ENCODE data around the gene MOXD1.
A peak's percentile ranks its signal among the peaks of the same experiment; 100 is the strongest.

The MOXD1 gene

GRCh38 chr6:132399376-132400074, 1.8 kb downstream of the MOXD1 start:
- DNase-seq (ENCODE audit: low spot score), result no peak

DNA sequence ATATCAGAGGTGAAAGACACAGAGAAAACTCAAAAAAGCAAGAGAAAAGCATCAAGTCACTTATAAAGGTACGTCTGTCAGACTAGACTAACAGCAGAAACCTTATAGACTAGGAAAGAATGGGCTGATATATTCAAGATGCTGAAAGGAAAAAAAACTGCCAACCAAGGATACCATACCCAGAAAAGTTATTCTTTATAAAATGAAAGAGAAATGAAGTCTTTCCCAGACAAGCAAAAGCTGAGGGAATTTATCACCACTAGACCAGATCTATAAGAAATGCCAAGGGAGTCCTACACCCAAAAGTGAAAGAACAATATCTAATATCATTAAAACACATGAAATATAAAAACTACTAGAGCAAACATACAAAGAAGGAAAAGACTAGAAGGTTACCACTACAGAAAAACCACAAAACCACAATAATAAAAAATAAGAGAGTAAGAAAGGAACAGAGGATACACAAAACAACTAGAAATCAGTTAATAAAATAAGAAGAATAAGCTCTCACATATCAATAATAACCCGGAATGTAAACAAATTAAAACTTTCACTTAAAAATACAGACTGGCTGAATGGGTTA, 6.2 kb downstream of the MOXD1 start:
- no peak for DNase-seq (ENCODE audit: low spot score)

- DNase-seq (ENCODE audit: low spot score), result no peak
These were observed 8.5 kb downstream of the MOXD1 start for GRCh38 chr6:132392792-132393191.

GRCh38 chr6:132392270-132392646, 9.0 kb downstream of the MOXD1 start:
- no peak for DNase-seq (ENCODE audit: low spot score)

- DNase-seq (ENCODE audit: low spot score), result no peak
These were observed 9.6 kb downstream of the MOXD1 start for GRCh38 chr6:132391391-132392269.

DNA sequence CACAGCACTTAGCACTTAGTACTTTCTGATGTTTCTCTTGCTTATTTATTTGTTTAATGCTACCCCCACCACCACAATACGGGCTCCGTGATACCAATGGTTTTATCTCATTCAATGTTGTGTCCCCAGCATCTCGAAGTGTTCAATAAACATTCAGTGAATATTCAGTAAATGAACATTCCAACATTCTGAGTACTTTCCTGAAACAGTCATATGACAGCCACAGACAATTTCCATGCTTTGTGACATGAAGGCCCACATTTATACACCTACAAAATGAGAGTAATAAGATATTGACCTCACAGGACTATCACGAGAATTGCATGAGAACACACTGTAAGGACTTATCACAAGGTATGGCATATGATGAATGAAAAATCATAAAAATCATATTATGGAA, 10.8 kb downstream of the MOXD1 start:
- DNase-seq (ENCODE audit: low spot score), result no peak

DNA sequence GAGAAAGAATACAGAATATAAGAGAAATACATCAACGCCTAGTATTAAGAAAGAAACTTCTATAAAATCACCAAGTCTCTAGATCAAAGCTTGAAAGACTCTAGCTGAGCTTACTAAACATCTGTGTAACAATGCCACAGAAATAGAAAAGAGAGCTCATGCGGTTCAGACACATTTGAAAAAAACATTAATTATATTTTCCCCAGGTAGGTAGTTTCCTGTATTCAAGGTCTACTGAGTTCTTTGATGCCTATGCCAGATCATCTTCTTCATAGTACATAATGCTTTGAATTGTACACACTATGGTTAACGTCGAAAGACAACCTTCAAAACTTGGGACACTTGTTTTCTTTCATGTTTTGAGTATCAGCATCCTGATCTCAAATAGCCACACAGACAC, 11.3 kb downstream of the MOXD1 start:
- no peak for DNase-seq (ENCODE audit: low spot score)

DNA sequence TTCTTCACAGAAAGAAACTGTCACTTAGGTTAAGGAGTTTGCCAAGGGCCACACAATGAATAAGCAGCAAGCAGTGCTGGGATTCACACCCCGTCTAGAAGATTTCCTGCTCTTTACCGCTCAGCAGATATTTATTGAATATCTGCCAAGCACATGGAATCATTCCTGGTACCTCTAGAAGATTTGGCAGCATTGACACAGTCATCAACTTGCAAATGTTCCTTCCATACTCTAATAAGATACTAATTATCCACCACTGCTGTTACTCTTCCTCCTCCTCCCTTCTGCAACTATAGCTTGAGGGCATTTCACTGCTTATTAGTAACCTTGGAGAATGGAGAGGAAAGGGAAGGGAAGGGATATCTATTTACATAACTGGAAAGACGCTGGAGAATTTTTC, 13.0 kb downstream of the MOXD1 start:
- no peak for DNase-seq (ENCODE audit: low spot score)

- DNase-seq (ENCODE audit: low spot score), result no peak
These were observed 18.6 kb downstream of the MOXD1 start for GRCh38 chr6:132382630-132383175.

DNA sequence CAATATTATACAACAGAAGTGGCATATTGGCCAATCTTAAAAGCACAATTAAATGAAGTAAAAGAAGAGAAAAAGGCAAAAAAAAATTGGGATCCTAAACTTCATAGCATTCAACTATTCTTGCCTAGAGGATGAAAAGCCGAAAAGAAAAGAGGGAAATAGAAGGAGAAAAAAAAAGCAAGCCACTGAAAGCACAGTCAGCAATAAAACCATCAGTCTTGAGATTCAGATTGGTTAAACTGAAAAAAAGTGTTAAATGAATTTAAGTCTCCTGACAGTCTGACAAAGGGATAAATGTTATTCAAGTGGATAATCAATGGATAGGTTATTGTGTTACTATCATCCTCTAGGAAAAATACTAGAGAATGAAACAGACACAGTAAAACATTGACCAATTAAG, 19.9 kb downstream of the MOXD1 start:
- DNase-seq (ENCODE audit: low spot score), result no peak

GRCh38 chr6:132380358-132381029, 20.8 kb downstream of the MOXD1 start:
- DNase-seq (ENCODE audit: low spot score), result no peak

DNA sequence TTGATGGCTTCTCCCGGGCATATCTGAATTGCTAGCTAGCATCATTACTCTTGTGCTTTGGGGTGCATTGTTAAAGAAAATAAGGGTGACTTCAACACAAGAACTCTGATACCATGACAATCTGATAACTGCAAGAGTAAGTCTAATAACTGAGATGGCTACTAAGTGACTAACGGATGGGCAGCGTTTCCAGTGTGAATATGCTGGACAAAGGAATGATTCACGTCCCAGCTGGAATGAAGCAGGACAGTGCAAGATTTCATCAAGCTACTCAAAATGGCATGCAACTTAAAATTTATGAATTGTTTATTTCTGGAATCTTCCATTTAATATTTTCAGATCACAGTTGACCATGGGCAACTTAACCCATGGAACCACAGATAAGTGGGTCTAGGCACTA, 31.7 kb downstream of the MOXD1 start:
- DNase-seq (ENCODE audit: low spot score), result no peak

GRCh38 chr6:132368916-132369481, 32.3 kb downstream of the MOXD1 start:
- no peak for DNase-seq (ENCODE audit: low spot score)

DNA sequence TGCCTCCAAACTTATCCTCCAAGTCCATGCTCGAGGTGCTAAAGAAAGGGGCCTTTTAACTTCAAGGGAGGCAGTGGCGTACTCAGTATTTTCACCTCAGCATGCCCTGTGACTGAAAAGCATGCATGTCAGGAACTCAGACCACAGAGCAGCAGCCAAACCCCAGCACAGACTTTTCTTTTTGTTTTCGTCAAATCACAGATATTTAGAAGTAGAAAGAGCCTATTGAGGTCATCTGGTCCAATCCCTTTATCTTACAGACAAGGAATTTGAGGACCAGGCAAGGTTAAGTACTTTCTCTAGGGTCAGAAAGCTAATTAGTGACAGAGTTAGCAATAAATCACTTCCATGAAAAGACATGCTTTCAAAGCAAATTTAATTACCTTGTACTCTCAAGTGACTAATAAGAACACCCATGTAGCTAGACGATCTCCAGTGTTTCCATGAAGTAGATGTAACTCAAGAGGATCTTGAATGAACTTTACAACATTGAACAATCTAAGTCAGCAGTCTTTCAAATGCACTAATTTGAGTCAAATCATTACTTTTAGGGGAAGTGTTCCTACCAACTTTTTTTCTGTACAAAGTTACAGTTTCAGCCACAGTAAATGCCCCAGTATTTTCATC, 35.9 kb downstream of the MOXD1 start:
- no peak for DNase-seq (ENCODE audit: low spot score)

DNA sequence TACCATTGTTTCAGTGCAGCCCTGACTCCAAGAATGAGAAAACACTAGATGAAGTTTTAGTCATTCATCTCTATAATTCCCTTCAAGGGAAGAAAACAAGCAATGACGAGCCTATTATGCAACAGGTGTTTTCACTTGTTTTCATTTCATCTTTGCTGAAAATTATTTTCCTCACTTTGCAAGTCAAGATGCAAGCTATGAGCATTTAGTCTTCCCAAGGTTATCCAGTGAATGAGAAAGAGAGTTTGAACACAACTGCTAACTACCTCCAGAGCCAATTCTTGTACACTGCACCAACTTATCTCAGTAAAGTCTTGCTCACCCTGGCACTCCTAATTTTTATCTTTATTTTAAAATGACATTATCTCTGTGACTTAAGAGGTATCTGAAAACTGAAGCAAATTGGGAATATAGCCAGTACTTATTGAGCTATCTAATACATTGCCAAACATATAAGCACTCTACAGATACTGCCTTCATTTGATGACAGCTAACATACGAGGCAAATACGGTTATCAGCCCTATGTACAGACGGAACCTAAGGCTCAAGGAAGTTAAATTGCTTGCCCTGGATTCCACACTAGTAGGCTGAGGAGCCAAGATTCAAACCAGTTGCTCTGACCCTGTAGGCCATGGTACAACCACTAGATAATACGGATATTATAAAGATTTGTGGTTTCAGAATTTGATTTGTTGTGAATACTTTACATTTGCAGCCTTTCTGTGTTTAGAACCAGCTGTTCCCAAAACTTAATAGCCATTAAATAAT, 36.8 kb downstream of the MOXD1 start:
- no peak for DNase-seq (ENCODE audit: low spot score)

DNA sequence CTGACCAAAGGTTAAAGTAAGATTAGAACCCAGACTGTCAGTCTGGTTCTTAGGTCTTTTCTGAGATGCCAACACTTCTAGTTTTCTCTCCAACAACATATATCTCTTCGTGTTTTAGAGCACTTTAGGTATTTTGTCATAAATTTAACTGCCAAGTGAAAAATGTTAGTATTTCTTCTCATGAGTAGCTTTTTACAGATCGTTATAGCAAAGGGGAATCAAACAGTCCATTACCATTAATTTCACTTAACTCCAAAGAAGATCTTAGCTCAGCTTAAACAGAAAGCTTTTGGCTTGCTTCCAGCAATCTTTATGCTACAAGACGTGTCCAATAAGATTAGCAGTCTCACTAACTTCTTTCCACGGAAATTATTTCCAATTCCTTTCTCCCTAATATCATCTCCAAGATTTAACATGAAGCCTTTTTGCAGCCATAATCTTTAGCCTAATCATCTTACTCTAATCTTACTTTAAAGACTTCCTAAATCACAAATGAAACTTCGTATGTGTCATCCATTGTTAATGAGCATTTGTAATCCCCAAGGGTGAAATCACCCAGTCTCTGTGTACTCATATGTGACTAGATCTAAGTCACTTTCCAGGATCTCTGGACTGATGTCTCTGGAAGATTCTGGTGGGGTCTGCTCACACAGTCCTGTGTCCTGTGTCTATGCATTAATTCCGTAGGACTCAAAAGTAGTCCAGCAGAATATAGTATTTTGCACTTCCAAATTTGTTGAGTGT, 38.7 kb downstream of the MOXD1 start:
- DNase-seq (ENCODE audit: low spot score), result peak; percentile 48

DNA sequence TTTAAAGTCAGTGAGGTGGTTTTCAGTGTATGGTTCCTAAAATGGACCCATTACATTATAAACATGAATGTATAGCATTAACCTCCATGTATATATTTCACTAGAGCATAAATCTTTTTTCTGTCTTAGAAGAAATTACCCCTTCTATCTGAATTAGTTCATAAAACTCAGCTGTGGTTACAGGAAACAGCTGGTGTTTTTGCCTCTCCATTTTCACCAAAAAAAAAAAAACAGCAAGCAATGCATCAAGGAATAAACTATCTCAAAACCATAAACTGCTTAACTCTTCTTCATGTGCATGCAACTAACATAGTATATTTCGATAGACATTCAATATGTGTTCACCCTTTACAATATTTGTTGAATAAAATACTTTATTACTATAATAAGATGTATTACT, 40.2 kb downstream of the MOXD1 start:
- DNase-seq (ENCODE audit: low spot score), result no peak

DNA sequence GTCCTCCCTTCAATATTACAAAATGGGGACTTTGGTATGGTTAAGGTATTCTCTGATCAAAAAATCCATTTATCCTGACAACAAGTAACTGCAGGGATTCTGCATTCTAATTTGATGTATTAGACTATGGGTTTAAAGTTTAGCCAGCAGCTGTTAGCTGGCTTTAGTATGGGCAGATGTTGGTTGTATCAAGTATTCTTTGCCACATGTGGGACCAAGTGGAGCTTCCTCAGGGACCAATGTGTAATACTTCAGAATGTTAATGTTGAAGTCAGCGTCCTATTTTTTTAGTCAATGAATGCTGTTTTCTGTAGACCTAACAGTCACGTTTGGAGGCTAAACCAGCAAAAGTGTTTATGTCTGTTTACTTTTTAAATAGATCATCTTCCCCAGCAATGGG, 41.4 kb downstream of the MOXD1 start:
- no peak for DNase-seq (ENCODE audit: low spot score)

DNA sequence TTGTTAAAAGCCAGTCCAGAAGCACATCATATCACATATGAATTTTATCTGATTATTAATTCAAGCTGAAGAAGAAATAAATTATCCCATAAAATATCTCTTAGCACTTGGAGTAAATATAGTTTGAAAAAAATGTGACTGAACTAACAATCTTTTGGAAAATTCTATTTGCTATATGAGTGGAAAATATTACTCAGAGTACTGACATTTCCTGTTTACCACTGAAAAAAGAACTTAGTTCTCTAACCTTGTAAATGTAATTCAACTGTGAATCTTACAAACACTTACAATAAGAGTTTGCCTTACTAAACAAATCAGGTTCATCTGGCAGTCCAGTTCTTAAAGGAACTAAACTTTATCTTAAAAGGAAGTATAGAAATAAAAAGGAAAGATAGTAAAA, 44.2 kb downstream of the MOXD1 start:
- peak; percentile 53 for DNase-seq (ENCODE audit: low spot score)
